DMS 273 (cell line): ENCODE measurements around the gene TSC2.
"Not testable (repeated sequence)": the region's sequence is repeated elsewhere in the genome, so short reads cannot be mapped to it uniquely, and the experiment has no call there.

Experiments
- DNase-seq: peaks from one replicate; lab custom pipeline; 2025; ENCODE audit not compliant: unreplicated experiment; lab: John Stamatoyannopoulos, UW

TSC2 gene

GRCh38 chr16:2084895-2085625 is 37.3 kb downstream of the TSC2 start:
- peak; percentile 36 for DNase-seq

GRCh38 chr16:2085669-2086068 is 37.9 kb downstream of the TSC2 start:
- peak; percentile 44 for DNase-seq

GRCh38 chr16:2086106-2086742 is 38.4 kb downstream of the TSC2 start:
- DNase-seq = no peak

- DNase-seq = no peak
Observed at GRCh38 chr16:2086812-2087747, 39.3 kb downstream of the TSC2 start.

- peak; percentile 52 for DNase-seq
Observed at GRCh38 chr16:2087748-2088631, 40.2 kb downstream of the TSC2 start.

GRCh38 chr16:2088759-2089358 is 41.1 kb downstream of the TSC2 start:
- DNase-seq = peak; percentile 53

- DNase-seq = no peak
Observed at GRCh38 chr16:2089706-2090480, 42.1 kb downstream of the TSC2 start.

- DNase-seq = no peak
Observed at GRCh38 chr16:2090481-2090776, 42.6 kb downstream of the TSC2 start.

GRCh38 chr16:2090777-2091546 is 43.2 kb downstream of the TSC2 start:
- no peak for DNase-seq

GRCh38 chr16:2091547-2092255 is 43.9 kb downstream of the TSC2 start:
- DNase-seq = no peak

GRCh38 chr16:2092256-2092620 is 44.5 kb downstream of the TSC2 start:
- no peak for DNase-seq

GRCh38 chr16:2092866-2093265 is 45.1 kb downstream of the TSC2 start:
- DNase-seq = no peak

GRCh38 chr16:2093793-2094192 is 46.0 kb downstream of the TSC2 start:
- DNase-seq = no peak

- DNase-seq = no peak
Observed at GRCh38 chr16:2095315-2095853, 47.6 kb downstream of the TSC2 start.

GRCh38 chr16:2095918-2096582 is 48.3 kb downstream of the TSC2 start:
- DNase-seq = no peak

- DNase-seq = no peak
Observed at GRCh38 chr16:2096853-2097595, 49.2 kb downstream of the TSC2 start.

- not testable (repeated sequence) for DNase-seq
Observed at GRCh38 chr16:2097689-2098088, 49.9 kb downstream of the TSC2 start.
